H9 (cell line): ENCODE results near the gene PSTK. TPM values are rescaled to one million over a fixed set of nuclear protein-coding genes. Genes with fewer than 3 reads are reported as not detected.

ENCODE experiments used
- DNase-seq: peaks from one replicate; pipeline ENCODE4 v3.0.0-alpha.2; 2017
- H2AFZ ChIP-seq: one replicate; pipeline ENCODE4 v1.6.1; 2013; ENCODE audit warnings: mild to moderate bottlenecking, low read length, control low read depth, moderate library complexity
- H2AK5ac ChIP-seq: 2 replicates; pipeline ENCODE4 v1.6.1; 2013; ENCODE audit warnings: low read length, control low read depth, mixed read lengths; ENCODE audit not compliant: insufficient read length
- H2BK120ac ChIP-seq: one replicate; pipeline ENCODE4 v1.6.1; 2013; ENCODE audit warnings: low read depth, mild to moderate bottlenecking, low read length, control low read depth, inconsistent platforms; ENCODE audit not compliant: poor library complexity, severe bottlenecking
- H2BK12ac ChIP-seq: 2 replicates; pipeline ENCODE4 v1.6.1; 2013; ENCODE audit warnings: low read length, control low read depth, mixed read lengths, low read depth; ENCODE audit not compliant: insufficient read length
- H2BK15ac ChIP-seq: 2 replicates; pipeline ENCODE4 v1.6.1; 2013; ENCODE audit warnings: low read depth, low read length, control low read depth
- H2BK20ac ChIP-seq: one replicate; pipeline ENCODE4 v1.6.1; 2013; ENCODE audit warnings: low read depth, mild to moderate bottlenecking, low read length, control low read depth, inconsistent platforms; ENCODE audit not compliant: poor library complexity, severe bottlenecking
- H2BK5ac ChIP-seq: 2 replicates; pipeline ENCODE4 v1.6.1; 2013; ENCODE audit warnings: low read length, control low read depth, mixed read lengths; ENCODE audit not compliant: insufficient read length
- H3K14ac ChIP-seq: 2 replicates; pipeline ENCODE4 v1.6.1; 2013; ENCODE audit warnings: low read length, control low read depth; ENCODE audit not compliant: insufficient read depth
- H3K18ac ChIP-seq: 2 replicates; pipeline ENCODE4 v1.6.1; 2013; ENCODE audit warnings: low read depth, mild to moderate bottlenecking, mixed read lengths, low read length, control low read depth; ENCODE audit not compliant: insufficient read length
- H3K23ac ChIP-seq: 2 replicates; pipeline ENCODE4 v1.6.1; 2013; ENCODE audit warnings: low read length, control low read depth, mixed read lengths, low read depth; ENCODE audit not compliant: insufficient read length
- H3K23me2 ChIP-seq: 2 replicates; pipeline ENCODE4 v1.6.1; 2013; ENCODE audit warnings: low read depth, mild to moderate bottlenecking, mixed read lengths, low read length, control low read depth; ENCODE audit not compliant: insufficient read length, poor library complexity, severe bottlenecking
- H3K27ac ChIP-seq: 2 replicates; pipeline ENCODE4 v1.5.1; 2013; ENCODE audit warnings: low read length, control low read depth, mixed read lengths, low read depth; ENCODE audit not compliant: insufficient read length
- H3K27me3 ChIP-seq: 2 replicates; pipeline ENCODE4 v1.6.1; 2013; ENCODE audit warnings: low read length, control low read depth, inconsistent platforms; ENCODE audit not compliant: insufficient read depth
- H3K4ac ChIP-seq: 2 replicates; pipeline ENCODE4 v1.6.1; 2013; ENCODE audit warnings: low read depth, mild to moderate bottlenecking, control low read depth, inconsistent platforms, low read length, moderate library complexity
- H3K4me1 ChIP-seq: 2 replicates; pipeline ENCODE4 v1.6.1; 2013; ENCODE audit warnings: low read length, control low read depth, inconsistent platforms; ENCODE audit not compliant: insufficient read depth
- H3K4me2 ChIP-seq: 2 replicates; pipeline ENCODE4 v1.6.1; 2013; ENCODE audit warnings: low read length, control low read depth, mixed read lengths; ENCODE audit not compliant: insufficient read length, insufficient read depth
- H3K56ac ChIP-seq: 2 replicates; pipeline ENCODE4 v1.6.1; 2013; ENCODE audit warnings: low read depth, mild to moderate bottlenecking, mixed read lengths, low read length, control low read depth; ENCODE audit not compliant: insufficient read length
- H3K79me1 ChIP-seq: 2 replicates; pipeline ENCODE4 v1.6.1; 2013; ENCODE audit warnings: low read depth, mild to moderate bottlenecking, moderate library complexity, low read length, control low read depth, inconsistent platforms; ENCODE audit not compliant: insufficient read depth, poor library complexity, severe bottlenecking
- H3K79me2 ChIP-seq: 2 replicates; pipeline ENCODE4 v1.6.1; 2013; ENCODE audit warnings: low read length, control low read depth, inconsistent platforms; ENCODE audit not compliant: insufficient read depth
- H3K9ac ChIP-seq: 2 replicates; pipeline ENCODE4 v1.6.1; 2013; ENCODE audit warnings: low read length, control low read depth, mixed read lengths; ENCODE audit not compliant: insufficient read length; ENCODE audit errors: extremely low read depth
- H3K9me3 ChIP-seq: one replicate; pipeline ENCODE4 v1.6.1; 2013; ENCODE audit warnings: low read depth, low read length, inconsistent platforms; ENCODE audit not compliant: control insufficient read depth
- H3T11ph ChIP-seq: one replicate; pipeline ENCODE4 v1.6.1; 2013; ENCODE audit warnings: mild to moderate bottlenecking, low read length, control low read depth, inconsistent platforms
- H4K20me1 ChIP-seq: one replicate; pipeline ENCODE4 v1.6.1; 2013; ENCODE audit not compliant: control insufficient read depth, insufficient read length, insufficient read depth
- H4K5ac ChIP-seq: 2 replicates; pipeline ENCODE4 v1.6.1; 2013; ENCODE audit warnings: low read depth, mild to moderate bottlenecking, mixed read lengths, low read length, control low read depth; ENCODE audit not compliant: insufficient read length
- H4K8ac ChIP-seq: replicated peaks from 2 replicates; pipeline ENCODE4 v1.6.1; 2013; ENCODE audit warnings: low read length, control low read depth, mixed read lengths, low read depth; ENCODE audit not compliant: insufficient read length
- H4K91ac ChIP-seq: 2 replicates; pipeline ENCODE4 v1.6.1; 2013; ENCODE audit warnings: low read depth, mild to moderate bottlenecking, moderate library complexity, mixed read lengths, low read length, control low read depth; ENCODE audit not compliant: insufficient read length
- H3K27ac Mint-ChIP-seq, 3 experiments: 2 replicates in 2 of 3; 3 replicates in 1 of 3; pipeline ENCODE4 v1.8.0; 2020 to 2021; ENCODE audit warnings: mixed read lengths in 3 of 3, mild to moderate bottlenecking in 1 of 3, moderate library complexity in 1 of 3
- H3K27me3 Mint-ChIP-seq: 2 replicates; pipeline ENCODE4 v1.8.0; 2021; ENCODE audit warnings: low read depth, mild to moderate bottlenecking, moderate library complexity, mixed read lengths
- H3K36me3 Mint-ChIP-seq, 3 experiments: 2 replicates in 2 of 3; 3 replicates in 1 of 3; pipeline ENCODE4 v1.8.0; 2020 to 2021; ENCODE audit warnings: low read depth in 3 of 3, mixed read lengths in 3 of 3; ENCODE audit not compliant: insufficient read depth in 1 of 3
- H3K4me1 Mint-ChIP-seq, 2 experiments: 2 replicates each; pipeline ENCODE4 v1.8.0; 2020; ENCODE audit warnings: mixed read lengths in 2 of 2
- H3K4me3 Mint-ChIP-seq, 2 experiments: 2 replicates in 1 of 2; 3 replicates in 1 of 2; pipeline ENCODE4 v1.8.0; 2020 to 2021; ENCODE audit warnings: mild to moderate bottlenecking in 2 of 2, mixed read lengths in 2 of 2, moderate library complexity in 1 of 2
- H3K9me3 Mint-ChIP-seq, 2 experiments: 2 replicates in 1 of 2; 3 replicates in 1 of 2; pipeline ENCODE4 v1.8.0; 2020; ENCODE audit warnings: mild to moderate bottlenecking in 2 of 2, mixed read lengths in 2 of 2, moderate library complexity in 1 of 2
- WGBS: extraction: QIAGEN DNeasy Blood & Tissue Kit; methylation state at CpG from one replicate; pipeline ENCODE4 v1.1.7; 2013; ENCODE audit warnings: missing lambda C conversion rate, low lambda C conversion rate, mixed read lengths; ENCODE audit not compliant: insufficient read length; ENCODE audit errors: extremely low coverage; 5-methylcytosine and 5-hydroxymethylcytosine counted together
- total RNA-seq: library from RNA; stranded (reverse); gene quantifications from 2 replicates; pipeline ENCODE4 v1.2.1, GENCODE V29; 2021
- TF ChIP-seq, protein P1 (sequence below): fragments of 200-600 bp; sonication (generic); conservative IDR thresholded peaks from 3 replicates; pipeline ENCODE4 v1.8.0; 2021; ENCODE audit warnings: antibody characterized with exemption, mild to moderate bottlenecking

PSTK gene
- total RNA-seq, 1 experiment from 2014 or later: 8.0 TPM

DNA sequence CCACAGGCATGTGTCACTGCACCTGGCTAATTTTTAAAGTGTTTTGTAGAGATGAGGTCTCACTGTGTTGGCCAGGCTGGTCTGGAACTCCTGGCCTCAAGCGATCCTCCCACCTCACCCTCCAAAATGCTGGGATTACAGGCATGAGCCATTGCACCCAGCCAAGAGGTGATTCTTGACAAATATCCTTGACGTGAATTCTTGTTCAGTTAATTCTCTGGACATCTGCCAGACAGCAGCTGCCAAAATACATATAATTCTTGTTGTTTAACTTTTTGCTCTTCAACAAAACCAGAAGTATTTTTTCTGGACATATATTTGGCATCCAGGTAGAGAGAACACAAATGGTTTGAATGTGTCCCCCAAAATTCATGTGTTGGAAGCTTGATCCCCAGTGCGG, 31.8 kb downstream of the PSTK start:
- Histone ChIP-seq H3K79me1 (no peaks in the 10 kb centered on the region), H3K27ac (no peak overlapping the region), H3K4me1 (peaks cover 10% of the 10 kb centered on the region; the same call in 1 of the 2 replicates), H4K5ac (no peak overlapping the region), H3K4me2 (no peak overlapping the region), H3K56ac (no peak overlapping the region), H3K79me2 (no peaks in the 10 kb centered on the region; the same call in 1 of the 2 replicates), H3K9me3 (no peaks in the 10 kb centered on the region), H3K14ac (no peak overlapping the region), H3K23ac (no peak overlapping the region), H2AK5ac (no peak overlapping the region), H2BK12ac (no peak overlapping the region), H3K23me2 (peaks cover 18% of the 10 kb centered on the region), H3T11ph (no peak overlapping the region), H2BK5ac (no peak overlapping the region), H2AFZ (no peak overlapping the region), H3K4ac (no peak overlapping the region), H3K9ac (no peak overlapping the region), H3K27me3 (peaks cover 16% of the 10 kb centered on the region; the same call in 1 of the 2 replicates), H4K91ac (no peak overlapping the region), H2BK15ac (no peak overlapping the region), H2BK120ac (no peak overlapping the region), H4K8ac (no peak overlapping the region), H3K18ac (no peak overlapping the region), H4K20me1 (no peaks in the 10 kb centered on the region), H2BK20ac (no peak overlapping the region)
- TF ChIP-seq, protein P1, sequence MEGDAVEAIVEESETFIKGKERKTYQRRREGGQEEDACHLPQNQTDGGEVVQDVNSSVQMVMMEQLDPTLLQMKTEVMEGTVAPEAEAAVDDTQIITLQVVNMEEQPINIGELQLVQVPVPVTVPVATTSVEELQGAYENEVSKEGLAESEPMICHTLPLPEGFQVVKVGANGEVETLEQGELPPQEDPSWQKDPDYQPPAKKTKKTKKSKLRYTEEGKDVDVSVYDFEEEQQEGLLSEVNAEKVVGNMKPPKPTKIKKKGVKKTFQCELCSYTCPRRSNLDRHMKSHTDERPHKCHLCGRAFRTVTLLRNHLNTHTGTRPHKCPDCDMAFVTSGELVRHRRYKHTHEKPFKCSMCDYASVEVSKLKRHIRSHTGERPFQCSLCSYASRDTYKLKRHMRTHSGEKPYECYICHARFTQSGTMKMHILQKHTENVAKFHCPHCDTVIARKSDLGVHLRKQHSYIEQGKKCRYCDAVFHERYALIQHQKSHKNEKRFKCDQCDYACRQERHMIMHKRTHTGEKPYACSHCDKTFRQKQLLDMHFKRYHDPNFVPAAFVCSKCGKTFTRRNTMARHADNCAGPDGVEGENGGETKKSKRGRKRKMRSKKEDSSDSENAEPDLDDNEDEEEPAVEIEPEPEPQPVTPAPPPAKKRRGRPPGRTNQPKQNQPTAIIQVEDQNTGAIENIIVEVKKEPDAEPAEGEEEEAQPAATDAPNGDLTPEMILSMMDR: no peak
- Mint-ChIP-seq H3K4me1 (peaks cover 49 to 50% of the 10 kb centered on the region in 2 experiments), H3K27me3 (peaks cover 28% of the 10 kb centered on the region), H3K36me3 (peaks cover 21 to 31% (median 28%) of the 10 kb centered on the region in 3 experiments; a peak in 6 of 7 replicates), H3K4me3 (no peak overlapping the region), H3K9me3 (peaks cover 0 to 6% of the 10 kb centered on the region in 2 experiments; a peak in 3 of 5 replicates), H3K27ac (no peak overlapping the region)
- WGBS: no CpG with 5 or more reads among the region's 3 CpGs
- no peak for DNase-seq
